Subcutaneous adipose tissue (tissue), 4 donors: ENCODE results near the gene GRK4. TPM values are rescaled to one million over a fixed set of nuclear protein-coding genes. Genes with fewer than 3 reads are reported as not detected.

Experiments used
- total RNA-seq, 4 donors: library from RNA; depleted of rRNA; stranded (reverse); fragments of >200 nt; gene quantifications; one replicate each; pipeline ENCODE4 v1.1.0, GENCODE V29; 2016
- TF ChIP-seq, protein P1 (sequence below): fragments of 450-650 bp; IDR thresholded peaks from one replicate; pipeline ENCODE4 v1.5.1; 2016; ENCODE audit warnings: low read depth, mild to moderate bottlenecking, control low read depth, antibody characterized with exemption, moderate library complexity

The GRK4 gene
- total RNA-seq, 4 donors from 2014 or later: 3.1 to 7.9 (median 3.7) TPM

DNA sequence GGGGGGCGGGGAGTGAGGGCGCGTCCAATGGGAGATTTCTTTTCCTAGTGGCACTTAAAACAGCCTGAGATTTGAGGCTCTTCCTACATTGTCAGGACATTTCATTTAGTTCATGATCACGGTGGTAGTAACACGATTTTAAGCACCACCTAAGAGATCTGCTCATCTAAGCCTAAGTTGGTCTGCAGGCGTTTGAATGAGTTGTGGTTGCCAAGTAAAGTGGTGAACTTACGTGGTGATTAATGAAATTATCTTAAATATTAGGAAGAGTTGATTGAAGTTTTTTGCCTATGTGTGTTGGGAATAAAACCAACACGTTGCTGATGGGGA lies 112.2 kb downstream of the GRK4 start:
- TF ChIP-seq, protein P1, sequence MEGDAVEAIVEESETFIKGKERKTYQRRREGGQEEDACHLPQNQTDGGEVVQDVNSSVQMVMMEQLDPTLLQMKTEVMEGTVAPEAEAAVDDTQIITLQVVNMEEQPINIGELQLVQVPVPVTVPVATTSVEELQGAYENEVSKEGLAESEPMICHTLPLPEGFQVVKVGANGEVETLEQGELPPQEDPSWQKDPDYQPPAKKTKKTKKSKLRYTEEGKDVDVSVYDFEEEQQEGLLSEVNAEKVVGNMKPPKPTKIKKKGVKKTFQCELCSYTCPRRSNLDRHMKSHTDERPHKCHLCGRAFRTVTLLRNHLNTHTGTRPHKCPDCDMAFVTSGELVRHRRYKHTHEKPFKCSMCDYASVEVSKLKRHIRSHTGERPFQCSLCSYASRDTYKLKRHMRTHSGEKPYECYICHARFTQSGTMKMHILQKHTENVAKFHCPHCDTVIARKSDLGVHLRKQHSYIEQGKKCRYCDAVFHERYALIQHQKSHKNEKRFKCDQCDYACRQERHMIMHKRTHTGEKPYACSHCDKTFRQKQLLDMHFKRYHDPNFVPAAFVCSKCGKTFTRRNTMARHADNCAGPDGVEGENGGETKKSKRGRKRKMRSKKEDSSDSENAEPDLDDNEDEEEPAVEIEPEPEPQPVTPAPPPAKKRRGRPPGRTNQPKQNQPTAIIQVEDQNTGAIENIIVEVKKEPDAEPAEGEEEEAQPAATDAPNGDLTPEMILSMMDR: no peak

DNA sequence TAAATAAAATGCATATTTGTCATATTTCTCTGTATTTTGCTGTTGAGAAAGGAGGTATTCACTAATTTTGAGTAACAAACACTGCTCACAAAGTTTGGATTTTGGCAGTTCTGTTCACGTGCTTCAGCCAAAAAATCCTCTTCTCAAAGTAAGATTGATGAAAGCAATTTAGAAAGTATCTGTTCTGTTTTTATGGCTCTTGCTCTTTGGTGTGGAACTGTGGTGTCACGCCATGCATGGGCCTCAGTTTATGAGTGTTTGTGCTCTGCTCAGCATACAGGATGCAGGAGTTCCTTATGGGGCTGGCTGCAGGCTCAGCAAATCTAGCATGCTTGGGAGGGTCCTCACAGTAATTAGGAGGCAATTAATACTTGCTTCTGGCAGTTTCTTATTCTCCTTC lies 114.4 kb downstream of the GRK4 start:
- TF ChIP-seq, protein P1: no peak

DNA sequence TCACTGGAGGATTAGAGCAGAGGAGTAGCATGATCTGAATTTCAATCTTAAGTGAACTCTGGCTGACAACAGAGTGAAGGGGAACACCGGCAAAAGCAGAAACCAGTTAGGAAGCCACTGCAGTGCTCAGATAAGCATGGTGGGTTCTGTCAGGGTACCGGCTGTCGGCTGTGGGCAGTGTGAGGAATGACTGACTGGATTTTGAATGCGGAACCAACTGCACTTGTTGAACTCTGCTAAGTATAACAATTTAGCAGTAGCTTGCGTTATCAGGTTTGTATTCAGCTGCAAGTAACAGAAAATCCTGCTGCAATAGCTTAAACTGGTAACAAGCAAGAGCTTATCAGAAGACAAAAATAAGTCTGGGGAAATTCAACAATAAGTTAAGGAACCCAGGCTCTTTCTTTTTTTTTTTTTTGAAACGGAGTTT lies 116.3 kb downstream of the GRK4 start:
- TF ChIP-seq, protein P1: no peak

DNA sequence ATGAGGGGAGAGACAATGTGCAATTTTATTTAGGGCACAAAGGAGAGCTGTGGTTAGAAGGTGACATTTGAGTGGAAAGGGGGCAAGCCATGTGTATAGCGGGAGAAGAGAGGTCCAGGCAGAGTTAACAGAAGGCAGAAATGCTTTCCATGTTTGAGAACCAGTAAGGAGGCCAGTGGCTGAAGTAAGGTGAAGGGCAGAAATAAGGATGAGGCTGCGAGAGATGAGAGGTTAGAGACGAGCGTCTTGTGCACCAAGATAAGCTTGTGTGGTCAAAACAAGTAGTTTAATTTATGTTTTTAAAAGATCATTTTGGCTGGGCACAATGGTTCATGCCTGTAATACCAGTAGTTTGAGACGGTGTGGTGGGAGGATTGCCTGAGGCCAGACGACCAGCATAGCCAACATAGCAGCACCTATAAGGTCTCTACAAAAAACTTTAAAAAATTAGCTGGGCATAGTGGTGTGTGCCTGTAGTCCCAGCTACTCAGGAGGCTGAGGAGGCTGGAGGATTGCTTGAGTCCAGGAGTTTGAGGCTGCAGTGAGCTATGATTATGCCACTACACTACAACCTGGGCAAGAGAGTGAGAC lies 119.6 kb downstream of the GRK4 start:
- TF ChIP-seq, protein P1: no peak

DNA sequence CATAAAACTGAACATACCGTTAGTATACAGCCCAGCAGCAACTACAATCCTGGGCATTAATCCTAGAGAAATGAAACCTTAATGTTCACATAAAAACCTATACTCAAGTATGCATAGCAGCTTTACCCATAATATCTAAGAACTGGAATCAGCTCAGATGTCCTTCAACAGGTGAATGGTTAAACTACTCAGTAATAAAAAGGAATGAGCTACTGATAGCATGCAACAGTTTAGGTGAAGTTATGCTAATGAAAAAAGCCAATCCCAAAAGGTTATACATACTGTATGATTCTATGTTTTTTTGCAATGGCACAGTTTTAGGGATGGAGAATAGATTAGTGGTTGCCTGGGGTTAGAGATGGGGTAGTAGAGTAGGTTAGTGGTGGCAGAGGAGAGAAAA lies 120.4 kb downstream of the GRK4 start:
- TF ChIP-seq, protein P1: no peak

DNA sequence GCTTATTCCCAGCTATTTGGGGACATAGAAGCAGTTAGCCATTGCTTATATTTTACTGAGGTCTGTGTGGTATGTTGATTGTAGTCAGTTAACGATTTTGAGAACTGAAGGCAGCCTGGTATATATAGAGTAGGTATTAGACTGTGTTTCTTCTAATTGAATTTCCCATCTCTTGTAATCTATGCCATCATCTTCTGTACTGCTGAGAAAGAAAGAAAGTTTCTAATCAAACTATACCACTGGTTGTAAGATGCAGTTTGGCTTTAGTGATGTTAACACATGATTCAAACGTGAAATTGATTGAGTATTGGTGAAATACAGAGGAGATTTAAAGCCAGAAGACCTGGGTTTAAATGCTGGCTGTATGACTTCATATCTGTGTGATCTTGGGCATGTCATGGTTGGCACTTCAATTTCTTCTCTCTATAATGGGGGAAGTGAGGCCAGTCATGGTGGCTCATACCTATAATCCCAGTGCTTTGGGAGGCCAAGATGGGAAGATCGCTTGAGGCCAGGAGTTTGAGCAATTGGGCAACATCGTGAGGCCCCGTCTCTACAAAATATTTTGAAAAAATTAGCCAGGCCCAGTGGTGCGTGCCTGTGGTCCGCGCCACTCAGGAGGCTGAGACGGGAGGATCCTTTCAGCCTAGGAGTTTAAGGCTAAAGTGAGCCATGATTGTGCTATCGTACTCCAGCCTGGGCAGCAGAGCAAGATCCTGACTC lies 122.7 kb downstream of the GRK4 start:
- TF ChIP-seq, protein P1: no peak

DNA sequence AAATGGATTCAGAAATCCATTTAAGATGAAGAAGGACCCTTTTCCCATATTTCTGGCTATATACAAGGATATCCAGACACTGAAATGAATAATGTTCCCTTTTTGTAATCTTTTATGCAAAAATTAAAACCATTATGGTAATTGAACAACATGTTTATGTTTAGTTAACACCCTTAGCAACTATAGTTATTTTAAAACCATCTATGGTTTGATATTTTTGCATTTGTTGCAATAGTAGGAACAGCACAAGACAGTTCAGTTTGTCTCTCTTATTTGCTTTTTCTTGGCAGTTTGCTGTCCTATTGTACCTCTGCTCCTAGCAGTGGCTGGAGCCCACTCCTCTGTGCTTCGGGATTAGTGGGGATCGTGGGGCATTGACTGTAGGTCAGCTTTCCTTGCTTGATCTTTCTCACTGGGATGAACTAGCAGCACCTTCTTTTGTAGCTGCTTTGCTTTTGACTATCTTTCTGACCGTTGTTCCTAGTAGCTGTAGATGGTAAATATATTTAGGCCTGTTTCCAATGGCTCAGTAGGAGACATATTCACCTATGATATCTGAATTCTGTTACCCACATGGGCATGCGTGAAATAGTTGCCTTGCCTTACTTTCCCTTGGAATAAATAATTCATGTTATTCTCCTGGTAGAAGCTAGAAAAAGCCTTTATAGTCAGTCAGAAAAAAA lies 123.9 kb downstream of the GRK4 start:
- TF ChIP-seq, protein P1: no peak
